Esophagus muscularis mucosa (tissue), 4 donors: ENCODE data around the gene P3H3. TPM values are rescaled to one million over a fixed set of nuclear protein-coding genes. Genes with fewer than 3 reads are reported as not detected.

Experiments used
- DNase-seq: peaks from one replicate; pipeline ENCODE4 v3.0.0-alpha.2; 2017; ENCODE audit errors: extremely low spot score
- H3K27ac ChIP-seq, 4 donors: fragments of 200-600 bp; sonication (generic); replicated peaks in 1 of 4; 1 replicate in 3 of 4; 2 replicates in 1 of 4; pipeline ENCODE4 v1.5.1; 2016 to 2019; ENCODE audit warnings: mild to moderate bottlenecking in 1 of 4
- H3K27me3 ChIP-seq, 4 donors: fragments of 200-600 bp; sonication (generic); one replicate each; pipeline versions ENCODE4 v1.5.1 to v1.6.0; 2016 to 2019
- H3K36me3 ChIP-seq, 4 donors: fragments of 200-600 bp; sonication (generic); one replicate each; pipeline ENCODE4 v1.5.1; 2016 to 2019
- H3K4me1 ChIP-seq, 4 donors: fragments of 200-600 bp; sonication (generic); one replicate each; pipeline ENCODE4 v1.5.1; 2016 to 2019
- H3K4me3 ChIP-seq, 4 donors: fragments of 200-600 bp; sonication (generic); 1 replicate in 2 of 4; 2 replicates in 2 of 4; pipeline ENCODE4 v1.5.1; 2016 to 2019; ENCODE audit warnings: mild to moderate bottlenecking in 4 of 4, moderate library complexity in 1 of 4
- H3K9me3 ChIP-seq, 4 donors: fragments of 200-600 bp; sonication (generic); 1 replicate in 3 of 4; 2 replicates in 1 of 4; pipeline ENCODE4 v1.5.1; 2016 to 2019
- CTCF ChIP-seq, 3 experiments: fragments of 200-600 bp in 2 of 3; fragments of 450-650 bp in 1 of 3; sonication (generic) in 2 of 3; IDR thresholded peaks; one replicate each; pipeline ENCODE4 v1.5.1; 2017 to 2019; ENCODE audit warnings: antibody characterized with exemption in 3 of 3, mild to moderate bottlenecking in 2 of 3, moderate library complexity in 1 of 3
- EP300 ChIP-seq: sonication (generic); formaldehyde crosslinking; IDR thresholded peaks from one replicate; pipeline ENCODE4 v1.6.1; 2017; ENCODE audit warnings: antibody characterized with exemption
- POLR2A ChIP-seq: fragments of 450-650 bp; IDR thresholded peaks from one replicate; pipeline ENCODE4 v1.6.1; 2017; ENCODE audit warnings: antibody characterized with exemption, moderate library complexity, mild to moderate bottlenecking, low read depth
- POLR2AphosphoS5 ChIP-seq, 2 donors: sonication (generic); formaldehyde crosslinking; IDR thresholded peaks; one replicate each; pipeline ENCODE4 v1.6.1; 2017; ENCODE audit warnings: antibody characterized with exemption in 2 of 2
- WGBS: methylation state at CpG from one replicate; pipeline ENCODE4 v1.1.5; 2018; 5-methylcytosine and 5-hydroxymethylcytosine counted together
- intact Hi-C: fragments of 100-400 bp; cut with DNase I; formaldehyde crosslinking; loops from one replicate; pipeline ENCODE4 v1.15.1; 2023
- total RNA-seq, 4 donors: library from RNA; depleted of rRNA; stranded (reverse); fragments of >200 nt; gene quantifications; one replicate each; pipeline versions ENCODE4 v1.1.0 to v1.2.1, GENCODE V29; 2016

Gene P3H3
- total RNA-seq, 4 donors from 2014 or later = 16.4 to 30.7 (median 26.8) TPM

GRCh38 chr12:6832125-6832524 lies 3.9 kb downstream of the P3H3 start:
- intact Hi-C loops = no loop called here
- WGBS = 96% methylated on average over 4 of the region's 4 CpGs
- H3K27ac ChIP-seq = no peak overlapping the region

GRCh38 chr12:6833189-6833890 lies 5.1 kb downstream of the P3H3 start:
- intact Hi-C loops = no loop called here
- H3K27me3 ChIP-seq = no peaks in the 10 kb centered on the region
- H3K27ac ChIP-seq = peak overlapping the region in 1 of 4 donors; percentile 13
- TF ChIP-seq POLR2AphosphoS5 (IDR thresholded peaks at IDR 0.05) (no peak), CTCF (IDR thresholded peaks at IDR 0.05) (no peak), POLR2A (no peak), EP300 (no peak)
- H3K9me3 ChIP-seq = no peaks in the 10 kb centered on the region
- WGBS = 59% methylated on average over 4 of the region's 6 CpGs
- no peak overlapping the region for H3K4me3 ChIP-seq
- peaks cover 5 to 23% (median 18%) of the 10 kb centered on the region in 4 donors for H3K4me1 ChIP-seq
- no peak for DNase-seq
- H3K36me3 ChIP-seq = peaks cover 18 to 71% (median 36%) of the 10 kb centered on the region in 4 donors

More at GRCh38 chr12:6832125-6832524, 3.9 kb downstream of the P3H3 start:
- peaks cover 14 to 35% (median 30%) of the 10 kb centered on the region in 4 donors for H3K4me1 ChIP-seq
- no peaks in the 10 kb centered on the region for H3K9me3 ChIP-seq
- peaks cover 7 to 59% (median 25%) of the 10 kb centered on the region in 4 donors for H3K36me3 ChIP-seq
- H3K27me3 ChIP-seq = no peaks in the 10 kb centered on the region
- no peak for TF ChIP-seq CTCF (IDR thresholded peaks at IDR 0.05)
- no peak for TF ChIP-seq POLR2AphosphoS5 (IDR thresholded peaks at IDR 0.05)
- no peak for TF ChIP-seq POLR2A
- no peak for TF ChIP-seq EP300
- H3K4me3 ChIP-seq = no peak overlapping the region
- DNase-seq = no peak

- no peaks in the 10 kb centered on the region for H3K27me3 ChIP-seq
- H3K9me3 ChIP-seq = no peaks in the 10 kb centered on the region
- intact Hi-C loops = no loop called here
- H3K4me1 ChIP-seq = peaks cover 5 to 17% (median 13%) of the 10 kb centered on the region in 4 donors
- no peak overlapping the region for H3K27ac ChIP-seq
- 79% methylated on average over 1 of the region's 1 CpG for WGBS
- no peak overlapping the region for H3K4me3 ChIP-seq
- DNase-seq = no peak
- peaks cover 19 to 80% (median 45%) of the 10 kb centered on the region in 4 donors for H3K36me3 ChIP-seq
- no peak for TF ChIP-seq POLR2A
- TF ChIP-seq CTCF (IDR thresholded peaks at IDR 0.05) = no peak
- TF ChIP-seq EP300 = no peak
- no peak for TF ChIP-seq POLR2AphosphoS5 (IDR thresholded peaks at IDR 0.05)
These were observed 6.0 kb downstream of the P3H3 start for GRCh38 chr12:6834254-6834653.

- no peak for DNase-seq
- H3K27me3 ChIP-seq = no peaks in the 10 kb centered on the region
- TF ChIP-seq POLR2AphosphoS5 (IDR thresholded peaks at IDR 0.05) = no peak
- no peak for TF ChIP-seq POLR2A
- TF ChIP-seq EP300 = no peak
- no peak for TF ChIP-seq CTCF (IDR thresholded peaks at IDR 0.05)
- WGBS = 79% methylated on average over 5 of the region's 5 CpGs
- H3K4me3 ChIP-seq = no peak overlapping the region
- H3K27ac ChIP-seq = no peak overlapping the region
- no peaks in the 10 kb centered on the region for H3K9me3 ChIP-seq
- H3K36me3 ChIP-seq = peaks cover 22 to 87% (median 52%) of the 10 kb centered on the region in 4 donors
- H3K4me1 ChIP-seq = peaks cover under 1 to 11% (median 7%) of the 10 kb centered on the region in 4 donors
- intact Hi-C loops = no loop called here
These were observed 6.7 kb downstream of the P3H3 start for GRCh38 chr12:6834873-6835272.
